HEK293 (cell line): ENCODE data around the gene USHBP1.
A peak's percentile ranks its signal among the peaks of the same experiment; 100 is the strongest.

Experiments used
- CTCF ChIA-PET: fragments of 350-600 bp; formaldehyde crosslinking; extraction: SDS; loops from one replicate; lab custom pipeline; 2021; ENCODE audit warnings: antibody characterized with exemption; lab: Yijun Ruan, JAX
- POLR2A ChIA-PET: fragments of 300-600 bp; formaldehyde crosslinking; extraction: SDS; loops from one replicate; lab custom pipeline; 2020; ENCODE audit warnings: antibody characterized with exemption, inconsistent platforms; lab: Yijun Ruan, JAX
- H3K27ac ChIP-seq: fragments of 200-500 bp; sonication (Bioruptor generic); 2 replicates; pipeline ENCODE4 v1.5.1; 2014; ENCODE audit warnings: low read depth, low read length, control low read depth, inconsistent platforms; ENCODE audit errors: extremely low read depth
- H3K36me3 ChIP-seq, 2 experiments: fragments of 200-500 bp in 1 of 2; sonication (Bioruptor generic) in 1 of 2; 1 replicate in 1 of 2; 2 replicates in 1 of 2; pipeline ENCODE4 v1.5.1; 2014 to 2017; ENCODE audit warnings: inconsistent platforms in 2 of 2, low read length in 2 of 2; ENCODE audit not compliant: control insufficient read depth in 2 of 2, insufficient read depth in 1 of 2
- H3K4me1 ChIP-seq: fragments of 200-500 bp; sonication (Bioruptor generic); 2 replicates; pipeline ENCODE4 v1.5.1; 2014; ENCODE audit warnings: mild to moderate bottlenecking, low read length, inconsistent platforms; ENCODE audit not compliant: control insufficient read depth, insufficient read depth
- H3K4me3 ChIP-seq: 2 replicates; pipeline ENCODE4 v1.5.1; 2011; ENCODE audit warnings: low read depth, mild to moderate bottlenecking, control low read depth, low read length, moderate library complexity
- H3K9me3 ChIP-seq: fragments of 200-500 bp; sonication (Bioruptor generic); 2 replicates; pipeline ENCODE4 v1.5.1; 2014; ENCODE audit warnings: low read depth, low read length, inconsistent platforms; ENCODE audit not compliant: control insufficient read depth, insufficient read depth
- EGR2 ChIP-seq: fragments of 450-650 bp; formaldehyde crosslinking; IDR thresholded peaks from 2 replicates; pipeline ENCODE4 v1.5.1; 2016; ENCODE audit warnings: low read depth, missing biosample characterization, missing genetic modification characterization
- FEZF1 ChIP-seq: fragments of 450-650 bp; formaldehyde crosslinking; IDR thresholded peaks from 2 replicates; pipeline ENCODE4 v1.5.1; 2016; ENCODE audit warnings: missing biosample characterization, missing genetic modification characterization
- GLI2 ChIP-seq: fragments of 450-650 bp; formaldehyde crosslinking; IDR thresholded peaks from 2 replicates; pipeline ENCODE4; 2017; ENCODE audit warnings: missing biosample characterization, missing genetic modification characterization, low read depth, borderline replicate concordance
- GLIS2 ChIP-seq: fragments of 450-650 bp; formaldehyde crosslinking; IDR thresholded peaks from 2 replicates; pipeline ENCODE4 v1.5.1; 2016; ENCODE audit warnings: missing biosample characterization, missing genetic modification characterization
- HIC1 ChIP-seq: fragments of 450-650 bp; formaldehyde crosslinking; IDR thresholded peaks from 2 replicates; pipeline ENCODE4 v1.5.1; 2016; ENCODE audit warnings: missing biosample characterization, missing genetic modification characterization
- KLF10 ChIP-seq: fragments of 450-650 bp; IDR thresholded peaks from 2 replicates; pipeline ENCODE4 v1.5.1; 2018; ENCODE audit warnings: missing biosample characterization, mild to moderate bottlenecking, missing genetic modification characterization
- SCRT1 ChIP-seq: fragments of 450-650 bp; formaldehyde crosslinking; IDR thresholded peaks from 2 replicates; pipeline ENCODE4 v1.5.1; 2016; ENCODE audit warnings: missing biosample characterization, missing genetic modification characterization, borderline replicate concordance
- SCRT2 ChIP-seq: fragments of 450-650 bp; formaldehyde crosslinking; IDR thresholded peaks from 2 replicates; pipeline ENCODE4 v1.5.1; 2016; ENCODE audit warnings: missing biosample characterization, missing genetic modification characterization
- ZBTB8A ChIP-seq: fragments of 450-650 bp; formaldehyde crosslinking; IDR thresholded peaks from 2 replicates; pipeline ENCODE4 v1.5.1; 2016; ENCODE audit warnings: missing biosample characterization, missing genetic modification characterization
- ZEB2 ChIP-seq: fragments of 450-650 bp; formaldehyde crosslinking; IDR thresholded peaks from 2 replicates; pipeline ENCODE4 v1.5.1; 2016; ENCODE audit warnings: missing biosample characterization, missing genetic modification characterization
- ZNF132 ChIP-seq: fragments of 450-650 bp; formaldehyde crosslinking; IDR thresholded peaks from 2 replicates; pipeline ENCODE4 v1.5.1; 2017; ENCODE audit warnings: missing biosample characterization, missing genetic modification characterization, borderline replicate concordance
- ZNF155 ChIP-seq: fragments of 450-650 bp; formaldehyde crosslinking; IDR thresholded peaks from 2 replicates; pipeline ENCODE4 v1.5.1; 2016; ENCODE audit warnings: missing biosample characterization, missing genetic modification characterization
- ZNF266 ChIP-seq: fragments of 450-650 bp; formaldehyde crosslinking; IDR thresholded peaks from 2 replicates; pipeline ENCODE4 v1.5.1; 2016; ENCODE audit warnings: missing biosample characterization, missing genetic modification characterization, low read depth
- ZNF280C ChIP-seq: fragments of 450-650 bp; formaldehyde crosslinking; IDR thresholded peaks from 2 replicates; pipeline ENCODE4 v1.5.1; 2016; ENCODE audit warnings: missing biosample characterization, missing genetic modification characterization
- ZNF324 ChIP-seq: fragments of 450-650 bp; formaldehyde crosslinking; IDR thresholded peaks from 2 replicates; pipeline ENCODE4 v1.5.1; 2016; ENCODE audit warnings: missing biosample characterization, missing genetic modification characterization
- ZNF335 ChIP-seq: fragments of 450-650 bp; formaldehyde crosslinking; conservative IDR thresholded peaks from 2 replicates; pipeline ENCODE4 v1.5.1; 2016; ENCODE audit warnings: missing biosample characterization, missing genetic modification characterization
- ZNF416 ChIP-seq: fragments of 450-650 bp; formaldehyde crosslinking; IDR thresholded peaks from 2 replicates; pipeline ENCODE4 v1.5.1; 2016; ENCODE audit warnings: missing biosample characterization, missing genetic modification characterization
- ZNF433 ChIP-seq: fragments of 450-650 bp; formaldehyde crosslinking; IDR thresholded peaks from 2 replicates; pipeline ENCODE4 v1.5.1; 2016; ENCODE audit warnings: missing biosample characterization, missing genetic modification characterization, low read depth
- ZNF510 ChIP-seq: fragments of 450-650 bp; formaldehyde crosslinking; IDR thresholded peaks from 2 replicates; pipeline ENCODE4 v1.5.1; 2018; ENCODE audit warnings: mild to moderate bottlenecking, missing genetic modification characterization, missing biosample characterization; ENCODE audit not compliant: insufficient replicate concordance
- ZNF513 ChIP-seq: fragments of 450-650 bp; IDR thresholded peaks from 2 replicates; pipeline ENCODE4 v1.5.1; 2018; ENCODE audit warnings: missing biosample characterization, missing genetic modification characterization
- ZNF549 ChIP-seq: fragments of 450-650 bp; IDR thresholded peaks from 2 replicates; pipeline ENCODE4 v1.5.1; 2018; ENCODE audit warnings: missing biosample characterization, missing genetic modification characterization, mild to moderate bottlenecking, inconsistent platforms, moderate library complexity
- ZNF555 ChIP-seq: fragments of 450-650 bp; formaldehyde crosslinking; conservative IDR thresholded peaks from 2 replicates; pipeline ENCODE4 v1.5.1; 2017; ENCODE audit warnings: missing biosample characterization, mild to moderate bottlenecking, missing genetic modification characterization, inconsistent platforms
- ZNF560 ChIP-seq: fragments of 450-650 bp; formaldehyde crosslinking; IDR thresholded peaks from 2 replicates; pipeline ENCODE4 v1.5.1; 2017; ENCODE audit warnings: missing biosample characterization, missing genetic modification characterization, borderline replicate concordance
- ZNF623 ChIP-seq: fragments of 450-650 bp; formaldehyde crosslinking; IDR thresholded peaks from 2 replicates; pipeline ENCODE4 v1.5.1; 2016; ENCODE audit warnings: missing biosample characterization, missing genetic modification characterization
- ZNF624 ChIP-seq: fragments of 450-650 bp; formaldehyde crosslinking; IDR thresholded peaks from 2 replicates; pipeline ENCODE4 v1.5.1; 2017; ENCODE audit warnings: missing biosample characterization, missing genetic modification characterization
- ZNF704 ChIP-seq: fragments of 450-650 bp; formaldehyde crosslinking; IDR thresholded peaks from 2 replicates; pipeline ENCODE4 v1.5.1; 2016; ENCODE audit warnings: missing biosample characterization, missing genetic modification characterization
- ZSCAN18 ChIP-seq: fragments of 450-650 bp; formaldehyde crosslinking; IDR thresholded peaks from 2 replicates; pipeline ENCODE4 v1.5.1; 2016; ENCODE audit warnings: missing biosample characterization, missing genetic modification characterization

Gene USHBP1

GRCh38 chr19:17202713-17203112 lies 61.8 kb downstream of the USHBP1 start:
- Histone ChIP-seq H3K4me3 (no peak overlapping the region), H3K27ac (no peak overlapping the region), H3K9me3 (no peaks in the 10 kb centered on the region), H3K4me1 (no peaks in the 10 kb centered on the region), H3K36me3 (peaks cover 4 to 48% of the 10 kb centered on the region in 2 experiments; a peak in 2 of 3 replicates)
- ChIA-PET POLR2A (no interaction called here), CTCF (interaction anchor here (0.6 to 0.9 kb wide), 3 partner anchors 12 to 76 kb away, joined by 3 to 4 read pairs (median 3); partner anchors contain the start of gene USE1)
- no peak for TF ChIP-seq ZNF560 (tag by site-specific recombination)
- no peak for TF ChIP-seq EGR2 (tag by site-specific recombination)
- no peak for TF ChIP-seq ZNF704 (tag by site-specific recombination)
- no peak for TF ChIP-seq SCRT1 (tag by site-specific recombination)
- TF ChIP-seq SCRT2 (tag by site-specific recombination), result no peak
- TF ChIP-seq KLF10 (tag by site-specific recombination), result no peak
- no peak for TF ChIP-seq ZNF132 (tag by site-specific recombination)
- no peak for TF ChIP-seq FEZF1 (tag by site-specific recombination)
- TF ChIP-seq ZBTB8A (tag by site-specific recombination), result no peak
- no peak for TF ChIP-seq ZNF266 (tag by site-specific recombination)
- TF ChIP-seq ZNF416 (tag by site-specific recombination), result no peak
- no peak for TF ChIP-seq GLIS2 (tag by site-specific recombination)
- no peak for TF ChIP-seq ZSCAN18
- TF ChIP-seq ZNF280C (tag by site-specific recombination), result no peak

GRCh38 chr19:17202249-17202648 lies 62.3 kb downstream of the USHBP1 start:
- POLR2A ChIA-PET, result no interaction called here
- Histone ChIP-seq H3K27ac (no peak overlapping the region), H3K36me3 (peaks cover 4 to 52% of the 10 kb centered on the region in 2 experiments; a peak in 2 of 3 replicates), H3K4me1 (no peaks in the 10 kb centered on the region), H3K4me3 (no peak overlapping the region), H3K9me3 (no peaks in the 10 kb centered on the region)
- CTCF ChIA-PET, result interaction anchor here (0.6 to 0.9 kb wide), 3 partner anchors 13 to 76 kb away, joined by 3 to 4 read pairs (median 3); partner anchors contain the start of gene USE1
- TF ChIP-seq ZNF623 (tag by site-specific recombination), result no peak
- no peak for TF ChIP-seq ZNF510 (tag by site-specific recombination)
- TF ChIP-seq ZNF324 (tag by site-specific recombination), result no peak
- no peak for TF ChIP-seq ZNF335 (tag by site-specific recombination)
- no peak for TF ChIP-seq ZNF549 (tag by site-specific recombination)
- TF ChIP-seq ZNF155, result no peak
- TF ChIP-seq ZNF624 (tag by site-specific recombination), result no peak
- peak; percentile 53 for TF ChIP-seq SCRT2 (tag by site-specific recombination)
- no peak for TF ChIP-seq ZNF555 (tag by site-specific recombination)
- TF ChIP-seq ZEB2 (tag by site-specific recombination), result no peak
- peak; percentile 98 for TF ChIP-seq HIC1
- TF ChIP-seq GLI2 (tag by site-specific recombination), result no peak
- TF ChIP-seq ZNF433 (tag by site-specific recombination), result no peak
- TF ChIP-seq ZNF513 (tag by site-specific recombination), result no peak
